H9 (cell line): ENCODE measurements around the gene DNAI2. TPM values are rescaled to one million over a fixed set of nuclear protein-coding genes. Genes with fewer than 3 reads are reported as not detected.

Experiments
- DNase-seq: peaks from one replicate; pipeline ENCODE4 v3.0.0-alpha.2; 2017
- H2AFZ ChIP-seq: one replicate; pipeline ENCODE4 v1.6.1; 2013; ENCODE audit warnings: mild to moderate bottlenecking, low read length, control low read depth, moderate library complexity
- H2AK5ac ChIP-seq: 2 replicates; pipeline ENCODE4 v1.6.1; 2013; ENCODE audit warnings: low read length, control low read depth, mixed read lengths; ENCODE audit not compliant: insufficient read length
- H2BK120ac ChIP-seq: one replicate; pipeline ENCODE4 v1.6.1; 2013; ENCODE audit warnings: low read depth, mild to moderate bottlenecking, low read length, control low read depth, inconsistent platforms; ENCODE audit not compliant: poor library complexity, severe bottlenecking
- H2BK12ac ChIP-seq: 2 replicates; pipeline ENCODE4 v1.6.1; 2013; ENCODE audit warnings: low read length, control low read depth, mixed read lengths, low read depth; ENCODE audit not compliant: insufficient read length
- H2BK15ac ChIP-seq: 2 replicates; pipeline ENCODE4 v1.6.1; 2013; ENCODE audit warnings: low read depth, low read length, control low read depth
- H2BK20ac ChIP-seq: one replicate; pipeline ENCODE4 v1.6.1; 2013; ENCODE audit warnings: low read depth, mild to moderate bottlenecking, low read length, control low read depth, inconsistent platforms; ENCODE audit not compliant: poor library complexity, severe bottlenecking
- H2BK5ac ChIP-seq: 2 replicates; pipeline ENCODE4 v1.6.1; 2013; ENCODE audit warnings: low read length, control low read depth, mixed read lengths; ENCODE audit not compliant: insufficient read length
- H3K14ac ChIP-seq: 2 replicates; pipeline ENCODE4 v1.6.1; 2013; ENCODE audit warnings: low read length, control low read depth; ENCODE audit not compliant: insufficient read depth
- H3K18ac ChIP-seq: 2 replicates; pipeline ENCODE4 v1.6.1; 2013; ENCODE audit warnings: low read depth, mild to moderate bottlenecking, mixed read lengths, low read length, control low read depth; ENCODE audit not compliant: insufficient read length
- H3K23ac ChIP-seq: 2 replicates; pipeline ENCODE4 v1.6.1; 2013; ENCODE audit warnings: low read length, control low read depth, mixed read lengths, low read depth; ENCODE audit not compliant: insufficient read length
- H3K23me2 ChIP-seq: 2 replicates; pipeline ENCODE4 v1.6.1; 2013; ENCODE audit warnings: low read depth, mild to moderate bottlenecking, mixed read lengths, low read length, control low read depth; ENCODE audit not compliant: insufficient read length, poor library complexity, severe bottlenecking
- H3K27ac ChIP-seq: 2 replicates; pipeline ENCODE4 v1.5.1; 2013; ENCODE audit warnings: low read length, control low read depth, mixed read lengths, low read depth; ENCODE audit not compliant: insufficient read length
- H3K27me3 ChIP-seq: 2 replicates; pipeline ENCODE4 v1.6.1; 2013; ENCODE audit warnings: low read length, control low read depth, inconsistent platforms; ENCODE audit not compliant: insufficient read depth
- H3K4ac ChIP-seq: 2 replicates; pipeline ENCODE4 v1.6.1; 2013; ENCODE audit warnings: low read depth, mild to moderate bottlenecking, control low read depth, inconsistent platforms, low read length, moderate library complexity
- H3K4me1 ChIP-seq: 2 replicates; pipeline ENCODE4 v1.6.1; 2013; ENCODE audit warnings: low read length, control low read depth, inconsistent platforms; ENCODE audit not compliant: insufficient read depth
- H3K4me2 ChIP-seq: 2 replicates; pipeline ENCODE4 v1.6.1; 2013; ENCODE audit warnings: low read length, control low read depth, mixed read lengths; ENCODE audit not compliant: insufficient read length, insufficient read depth
- H3K56ac ChIP-seq: 2 replicates; pipeline ENCODE4 v1.6.1; 2013; ENCODE audit warnings: low read depth, mild to moderate bottlenecking, mixed read lengths, low read length, control low read depth; ENCODE audit not compliant: insufficient read length
- H3K79me1 ChIP-seq: 2 replicates; pipeline ENCODE4 v1.6.1; 2013; ENCODE audit warnings: low read depth, mild to moderate bottlenecking, moderate library complexity, low read length, control low read depth, inconsistent platforms; ENCODE audit not compliant: insufficient read depth, poor library complexity, severe bottlenecking
- H3K79me2 ChIP-seq: 2 replicates; pipeline ENCODE4 v1.6.1; 2013; ENCODE audit warnings: low read length, control low read depth, inconsistent platforms; ENCODE audit not compliant: insufficient read depth
- H3K9ac ChIP-seq: 2 replicates; pipeline ENCODE4 v1.6.1; 2013; ENCODE audit warnings: low read length, control low read depth, mixed read lengths; ENCODE audit not compliant: insufficient read length; ENCODE audit errors: extremely low read depth
- H3K9me3 ChIP-seq: one replicate; pipeline ENCODE4 v1.6.1; 2013; ENCODE audit warnings: low read depth, low read length, inconsistent platforms; ENCODE audit not compliant: control insufficient read depth
- H3T11ph ChIP-seq: one replicate; pipeline ENCODE4 v1.6.1; 2013; ENCODE audit warnings: mild to moderate bottlenecking, low read length, control low read depth, inconsistent platforms
- H4K20me1 ChIP-seq: one replicate; pipeline ENCODE4 v1.6.1; 2013; ENCODE audit not compliant: control insufficient read depth, insufficient read length, insufficient read depth
- H4K5ac ChIP-seq: 2 replicates; pipeline ENCODE4 v1.6.1; 2013; ENCODE audit warnings: low read depth, mild to moderate bottlenecking, mixed read lengths, low read length, control low read depth; ENCODE audit not compliant: insufficient read length
- H4K8ac ChIP-seq: replicated peaks from 2 replicates; pipeline ENCODE4 v1.6.1; 2013; ENCODE audit warnings: low read length, control low read depth, mixed read lengths, low read depth; ENCODE audit not compliant: insufficient read length
- H4K91ac ChIP-seq: 2 replicates; pipeline ENCODE4 v1.6.1; 2013; ENCODE audit warnings: low read depth, mild to moderate bottlenecking, moderate library complexity, mixed read lengths, low read length, control low read depth; ENCODE audit not compliant: insufficient read length
- H3K27ac Mint-ChIP-seq, 3 experiments: 2 replicates in 2 of 3; 3 replicates in 1 of 3; pipeline ENCODE4 v1.8.0; 2020 to 2021; ENCODE audit warnings: mixed read lengths in 3 of 3, mild to moderate bottlenecking in 1 of 3, moderate library complexity in 1 of 3
- H3K27me3 Mint-ChIP-seq: 2 replicates; pipeline ENCODE4 v1.8.0; 2021; ENCODE audit warnings: low read depth, mild to moderate bottlenecking, moderate library complexity, mixed read lengths
- H3K36me3 Mint-ChIP-seq, 3 experiments: 2 replicates in 2 of 3; 3 replicates in 1 of 3; pipeline ENCODE4 v1.8.0; 2020 to 2021; ENCODE audit warnings: low read depth in 3 of 3, mixed read lengths in 3 of 3; ENCODE audit not compliant: insufficient read depth in 1 of 3
- H3K4me1 Mint-ChIP-seq, 2 experiments: 2 replicates each; pipeline ENCODE4 v1.8.0; 2020; ENCODE audit warnings: mixed read lengths in 2 of 2
- H3K4me3 Mint-ChIP-seq, 2 experiments: 2 replicates in 1 of 2; 3 replicates in 1 of 2; pipeline ENCODE4 v1.8.0; 2020 to 2021; ENCODE audit warnings: mild to moderate bottlenecking in 2 of 2, mixed read lengths in 2 of 2, moderate library complexity in 1 of 2
- H3K9me3 Mint-ChIP-seq, 2 experiments: 2 replicates in 1 of 2; 3 replicates in 1 of 2; pipeline ENCODE4 v1.8.0; 2020; ENCODE audit warnings: mild to moderate bottlenecking in 2 of 2, mixed read lengths in 2 of 2, moderate library complexity in 1 of 2
- WGBS: extraction: QIAGEN DNeasy Blood & Tissue Kit; methylation state at CpG from one replicate; pipeline ENCODE4 v1.1.7; 2013; ENCODE audit warnings: missing lambda C conversion rate, low lambda C conversion rate, mixed read lengths; ENCODE audit not compliant: insufficient read length; ENCODE audit errors: extremely low coverage; 5-methylcytosine and 5-hydroxymethylcytosine counted together
- total RNA-seq: library from RNA; stranded (reverse); gene quantifications from 2 replicates; pipeline ENCODE4 v1.2.1, GENCODE V29; 2021
- TF ChIP-seq, protein P1 (sequence below): fragments of 200-600 bp; sonication (generic); conservative IDR thresholded peaks from 3 replicates; pipeline ENCODE4 v1.8.0; 2021; ENCODE audit warnings: antibody characterized with exemption, mild to moderate bottlenecking

DNAI2 gene
- total RNA-seq, 1 experiment from 2014 or later: not detected

- no peak overlapping the region for H3K4me3 Mint-ChIP-seq
- H3K79me2 ChIP-seq: no peaks in the 10 kb centered on the region
- H3K27ac Mint-ChIP-seq: no peak overlapping the region
Measured at GRCh38 chr17:74240618-74241205, 33.3 kb upstream of the DNAI2 start.

More at GRCh38 chr17:74240618-74241205, 33.3 kb upstream of the DNAI2 start:
- Histone ChIP-seq H2BK12ac (no peak overlapping the region), H3K4me2 (no peak overlapping the region), H4K8ac (no peak overlapping the region), H3K56ac (no peak overlapping the region), H3K27ac (no peak overlapping the region), H2AFZ (no peak overlapping the region), H2BK15ac (no peak overlapping the region), H3K9ac (no peak overlapping the region), H3K4me1 (peaks cover 2% of the 10 kb centered on the region), H2BK5ac (no peak overlapping the region), H3K18ac (no peak overlapping the region), H3K23ac (no peak overlapping the region), H2BK20ac (no peak overlapping the region), H4K5ac (no peak overlapping the region), H3K27me3 (no peaks in the 10 kb centered on the region), H3K4ac (no peak overlapping the region), H2BK120ac (no peak overlapping the region), H3K23me2 (peaks cover 4% of the 10 kb centered on the region), H4K20me1 (no peaks in the 10 kb centered on the region), H3K79me1 (no peaks in the 10 kb centered on the region), H3K14ac (no peak overlapping the region), H2AK5ac (no peak overlapping the region), H3T11ph (no peak overlapping the region), H3K9me3 (no peaks in the 10 kb centered on the region), H4K91ac (no peak overlapping the region)
- H3K27me3 Mint-ChIP-seq: peaks cover 17% of the 10 kb centered on the region
- no peak for DNase-seq
- no peaks in the 10 kb centered on the region; a peak in 2 of 7 replicates for H3K36me3 Mint-ChIP-seq
- peaks cover 31 to 47% of the 10 kb centered on the region in 2 experiments for H3K4me1 Mint-ChIP-seq
- H3K9me3 Mint-ChIP-seq: no peaks in the 10 kb centered on the region
- WGBS: no CpG with 5 or more reads among the region's 11 CpGs
- TF ChIP-seq, protein P1, sequence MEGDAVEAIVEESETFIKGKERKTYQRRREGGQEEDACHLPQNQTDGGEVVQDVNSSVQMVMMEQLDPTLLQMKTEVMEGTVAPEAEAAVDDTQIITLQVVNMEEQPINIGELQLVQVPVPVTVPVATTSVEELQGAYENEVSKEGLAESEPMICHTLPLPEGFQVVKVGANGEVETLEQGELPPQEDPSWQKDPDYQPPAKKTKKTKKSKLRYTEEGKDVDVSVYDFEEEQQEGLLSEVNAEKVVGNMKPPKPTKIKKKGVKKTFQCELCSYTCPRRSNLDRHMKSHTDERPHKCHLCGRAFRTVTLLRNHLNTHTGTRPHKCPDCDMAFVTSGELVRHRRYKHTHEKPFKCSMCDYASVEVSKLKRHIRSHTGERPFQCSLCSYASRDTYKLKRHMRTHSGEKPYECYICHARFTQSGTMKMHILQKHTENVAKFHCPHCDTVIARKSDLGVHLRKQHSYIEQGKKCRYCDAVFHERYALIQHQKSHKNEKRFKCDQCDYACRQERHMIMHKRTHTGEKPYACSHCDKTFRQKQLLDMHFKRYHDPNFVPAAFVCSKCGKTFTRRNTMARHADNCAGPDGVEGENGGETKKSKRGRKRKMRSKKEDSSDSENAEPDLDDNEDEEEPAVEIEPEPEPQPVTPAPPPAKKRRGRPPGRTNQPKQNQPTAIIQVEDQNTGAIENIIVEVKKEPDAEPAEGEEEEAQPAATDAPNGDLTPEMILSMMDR: no peak
